ENCODE data around the gene TRAPPC4.
"Not testable (repeated sequence)": the region's sequence is repeated elsewhere in the genome, so short reads cannot be mapped to it uniquely, and the experiment has no call there.

The TRAPPC4 gene

DNA sequence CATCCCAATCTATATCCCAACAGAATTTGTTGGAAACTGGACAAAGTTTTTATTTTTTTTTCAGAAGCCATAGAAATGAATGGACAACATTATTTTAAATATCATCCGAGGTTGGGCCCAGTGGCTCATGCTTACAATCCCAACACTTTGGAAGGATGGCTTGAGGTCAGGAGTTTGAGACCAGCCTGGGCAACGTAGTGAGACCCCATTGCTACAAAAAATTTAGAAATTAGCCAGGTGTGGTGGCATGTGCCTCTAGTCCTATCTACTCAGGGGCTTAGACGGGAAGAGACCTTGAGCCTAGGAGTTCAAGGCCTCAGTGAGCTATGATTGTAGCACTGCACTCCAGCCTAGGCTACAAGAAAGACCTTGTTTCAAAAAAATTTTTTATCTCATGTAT, 16.2 kb downstream of the TRAPPC4 start:
- no peak for DNase-seq (ENCODE audit: low spot score)

DNA sequence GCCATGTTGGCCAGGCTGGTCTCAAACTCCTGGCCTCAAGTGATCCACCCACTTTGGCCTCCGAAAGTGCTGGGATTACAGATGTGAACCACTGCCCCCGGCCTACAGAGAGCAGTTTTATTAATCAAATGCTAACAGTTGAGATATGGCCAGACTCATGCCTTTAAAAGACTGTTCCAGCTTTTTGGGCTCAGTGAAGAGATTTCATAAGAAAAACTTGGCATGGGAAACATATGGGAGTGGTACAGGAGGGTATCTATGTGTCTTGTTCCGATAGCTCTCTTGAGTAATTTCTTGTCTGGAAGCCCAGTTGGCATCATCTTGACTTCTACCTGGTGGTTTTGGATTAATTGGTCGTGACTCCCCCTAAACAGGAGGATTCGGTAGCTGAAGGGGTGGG, 20.3 kb downstream of the TRAPPC4 start:
- DNase-seq (ENCODE audit: low spot score), result no peak

DNA sequence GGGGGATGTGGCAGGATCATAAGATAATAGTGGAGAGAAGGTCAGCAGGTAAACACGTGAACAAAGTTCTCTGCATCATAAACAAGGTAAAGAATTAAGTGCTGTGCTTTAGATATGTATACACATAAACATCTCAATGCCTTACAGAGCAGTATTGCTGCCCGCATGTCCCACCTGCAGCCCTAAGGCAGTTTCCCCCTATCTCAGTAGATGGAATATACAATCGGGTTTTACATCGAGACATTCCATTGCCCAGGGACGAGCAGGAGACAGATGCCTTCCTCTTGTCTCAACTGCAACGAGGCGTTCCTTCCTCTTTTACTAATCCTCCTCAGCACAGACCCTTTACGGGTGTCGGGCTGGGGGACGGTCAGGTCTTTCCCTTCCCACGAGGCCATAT, 20.9 kb downstream of the TRAPPC4 start:
- DNase-seq (ENCODE audit: low spot score), result not testable (repeated sequence)

DNA sequence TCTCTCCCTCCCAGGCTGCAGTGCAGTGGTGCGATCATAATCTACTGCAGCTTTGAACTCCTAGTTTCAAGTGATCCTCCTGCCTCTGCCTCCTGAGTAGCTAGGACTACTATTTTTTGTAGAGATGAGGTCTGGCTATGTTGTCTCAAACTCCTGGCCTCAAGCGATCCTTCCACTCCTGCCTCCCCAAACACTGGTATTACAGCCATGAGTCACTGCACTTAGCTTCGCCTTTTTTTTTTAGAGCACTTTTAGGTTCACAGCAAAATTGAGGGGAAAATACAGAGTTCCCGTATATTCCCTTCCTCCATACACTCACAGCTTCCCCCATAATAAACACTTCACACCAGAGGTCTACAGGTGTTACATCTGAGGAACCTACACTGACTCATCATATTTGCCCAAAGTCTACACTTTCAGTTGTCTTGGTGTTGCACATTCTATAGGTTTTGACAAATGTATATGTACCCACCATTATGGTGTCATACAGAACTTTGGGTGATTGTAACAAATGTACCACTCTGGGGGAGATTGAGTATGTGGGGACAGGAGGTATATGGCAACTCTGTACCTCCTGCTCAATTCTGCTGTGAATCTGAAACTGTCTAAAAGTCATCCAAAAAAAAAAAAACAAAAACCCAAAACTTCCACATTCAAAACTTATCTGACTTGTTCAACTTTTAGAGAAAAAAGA, 23.4 kb downstream of the TRAPPC4 start:
- no peak for DNase-seq (ENCODE audit: low spot score)

DNA sequence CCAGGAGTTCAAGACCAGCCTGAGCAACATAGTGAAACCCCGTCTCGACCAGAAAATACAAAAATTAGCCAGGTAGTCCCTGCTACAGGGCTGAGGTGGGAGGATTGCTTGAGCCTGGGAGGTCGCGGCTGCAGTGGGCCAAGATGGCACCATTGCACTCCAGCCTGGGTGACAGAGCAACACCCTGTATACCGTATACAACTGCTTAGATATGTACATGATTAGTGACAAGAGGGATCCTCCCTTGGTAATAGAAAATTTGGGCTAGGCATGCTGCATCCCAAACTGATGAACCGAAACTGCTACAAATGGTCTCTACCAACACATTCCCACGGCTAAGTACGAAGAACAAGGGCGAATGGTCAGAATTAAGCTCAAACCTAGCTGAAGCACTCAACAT, 24.4 kb downstream of the TRAPPC4 start:
- no peak for DNase-seq (ENCODE audit: low spot score)

DNA sequence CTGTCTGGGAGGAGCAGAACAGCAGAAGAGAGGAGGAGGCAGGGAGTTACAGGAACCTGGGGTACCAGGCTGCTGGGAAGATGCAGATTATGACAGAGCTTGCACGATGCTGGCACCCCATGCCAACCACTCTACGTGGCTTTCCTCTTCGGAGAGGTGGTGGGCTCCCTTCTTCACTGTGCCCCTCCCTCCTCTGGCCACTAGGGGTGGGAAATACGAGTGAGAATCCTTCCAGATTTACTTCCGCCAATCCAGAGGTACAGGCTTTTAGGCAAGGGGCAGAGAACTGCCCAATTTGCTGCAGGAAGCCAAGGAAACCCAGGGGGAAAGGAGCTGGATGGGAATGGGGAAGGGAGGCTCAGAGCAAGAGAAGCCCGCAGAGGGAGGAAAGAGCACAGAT, 26.1 kb downstream of the TRAPPC4 start:
- no peak for DNase-seq (ENCODE audit: low spot score)

DNA sequence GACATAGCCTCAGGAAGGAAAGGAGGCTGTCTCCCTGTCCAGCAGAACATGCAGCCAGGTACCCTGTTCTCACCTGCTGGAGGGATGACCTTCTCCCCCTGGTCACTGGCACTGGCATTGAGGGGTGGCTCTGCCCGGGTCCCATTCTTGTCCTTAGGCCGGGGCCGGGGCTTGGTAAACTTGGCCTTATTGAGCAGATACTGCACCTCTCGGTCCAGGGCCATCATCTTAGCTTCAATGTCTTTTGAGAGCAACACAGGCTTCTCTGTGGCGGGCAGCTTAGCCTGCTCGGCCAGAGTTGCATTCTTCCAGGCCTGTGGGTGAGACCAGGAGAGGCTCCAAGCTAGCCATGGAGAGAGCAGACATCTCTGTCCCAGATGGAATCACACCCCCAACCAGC, 27.9 kb downstream of the TRAPPC4 start:
- no peak for DNase-seq (ENCODE audit: low spot score)

DNA sequence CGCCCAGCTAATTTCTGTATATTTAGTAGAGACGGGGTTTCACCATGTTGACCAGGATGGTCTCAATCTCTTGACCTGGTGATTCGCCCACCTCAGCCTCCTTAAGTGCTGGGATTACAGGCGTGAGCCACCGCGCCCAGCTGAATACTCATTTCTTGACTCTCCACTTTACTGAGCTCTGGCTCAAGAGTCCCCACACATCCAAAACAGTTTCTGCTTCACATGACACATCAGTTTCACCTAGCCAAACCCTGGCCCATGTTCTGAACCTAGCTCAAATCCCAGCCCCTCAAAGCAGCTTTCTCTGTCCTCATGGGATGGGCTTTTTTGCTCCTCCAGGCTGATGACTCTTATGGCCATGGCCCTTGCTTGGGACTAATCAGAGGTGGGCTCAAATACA, 28.6 kb downstream of the TRAPPC4 start:
- no peak for DNase-seq (ENCODE audit: low spot score)

DNA sequence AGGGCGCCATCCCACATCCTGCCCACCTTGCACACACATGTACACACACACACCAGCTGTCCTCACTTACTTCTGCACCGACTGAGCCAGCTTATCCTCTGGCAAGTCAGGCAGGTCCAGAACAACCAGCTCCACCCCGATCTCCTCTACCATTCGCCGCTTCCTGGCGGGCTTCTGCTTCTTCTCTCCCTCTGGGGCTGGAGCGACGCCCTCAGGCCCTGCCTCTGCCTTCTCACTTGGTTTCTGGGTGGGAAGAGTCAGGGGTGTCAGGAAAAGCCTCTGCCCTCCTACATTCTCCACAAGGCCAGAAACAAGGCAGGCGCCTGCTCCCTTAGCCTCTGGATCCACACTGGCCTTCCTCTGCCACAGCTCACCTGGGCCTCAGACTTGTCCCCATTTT, 30.1 kb downstream of the TRAPPC4 start:
- no peak for DNase-seq (ENCODE audit: low spot score)

DNA sequence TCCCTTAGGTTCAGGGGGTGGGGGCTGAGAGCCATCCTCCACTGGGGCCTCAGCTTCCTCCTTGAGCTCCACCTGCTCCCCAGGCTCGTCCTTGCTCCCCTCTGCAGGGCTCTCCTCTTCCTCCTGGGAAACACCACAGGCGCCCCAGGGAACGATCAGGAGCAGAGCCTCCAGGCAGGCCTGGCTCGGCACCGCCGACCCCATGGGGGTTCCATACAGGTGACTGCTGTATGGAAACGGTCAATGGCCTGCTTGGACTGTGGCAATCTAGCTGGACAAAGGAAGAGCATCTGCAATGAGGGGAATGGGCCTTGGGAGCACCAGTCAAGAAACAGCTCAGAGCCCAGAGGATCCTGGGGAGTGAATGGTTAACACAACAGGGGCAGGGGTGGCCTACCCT, 30.5 kb downstream of the TRAPPC4 start:
- DNase-seq (ENCODE audit: low spot score), result no peak

DNA sequence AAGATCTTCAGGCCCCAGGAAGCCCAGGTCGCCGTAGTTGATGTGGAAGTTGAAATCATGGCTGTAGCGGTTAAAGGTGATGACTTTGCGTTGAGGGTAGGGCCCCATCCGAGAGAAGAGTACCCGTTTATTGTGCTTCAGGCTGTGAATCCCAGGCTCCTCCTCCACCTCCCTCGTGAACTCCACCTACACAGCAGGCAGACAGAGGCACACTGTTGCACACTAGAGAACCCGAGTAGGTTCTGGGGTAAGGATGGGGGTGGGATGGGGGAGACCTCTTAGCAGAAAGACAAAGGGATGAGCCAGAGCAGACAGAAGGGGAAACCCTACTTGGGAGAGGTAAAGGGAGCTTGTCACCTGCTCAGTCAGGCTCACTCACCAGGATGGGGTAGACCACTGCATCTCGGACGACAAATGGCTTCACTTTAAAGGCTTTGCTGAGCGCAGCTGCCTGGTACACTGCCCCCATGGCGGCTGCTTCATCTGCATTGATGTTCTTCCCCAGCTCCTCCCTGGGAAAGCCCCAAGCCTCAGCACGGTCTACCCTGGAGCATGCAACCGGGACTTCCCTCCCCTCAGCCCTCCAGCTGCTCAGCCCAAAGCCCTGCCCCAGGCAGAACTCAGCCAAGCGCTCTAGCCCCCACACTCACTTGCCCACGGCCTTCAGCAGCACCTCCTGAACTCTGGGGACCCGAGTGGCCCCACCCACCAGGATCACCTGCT, 33.0 kb downstream of the TRAPPC4 start:
- no peak for DNase-seq (ENCODE audit: low spot score)

DNA sequence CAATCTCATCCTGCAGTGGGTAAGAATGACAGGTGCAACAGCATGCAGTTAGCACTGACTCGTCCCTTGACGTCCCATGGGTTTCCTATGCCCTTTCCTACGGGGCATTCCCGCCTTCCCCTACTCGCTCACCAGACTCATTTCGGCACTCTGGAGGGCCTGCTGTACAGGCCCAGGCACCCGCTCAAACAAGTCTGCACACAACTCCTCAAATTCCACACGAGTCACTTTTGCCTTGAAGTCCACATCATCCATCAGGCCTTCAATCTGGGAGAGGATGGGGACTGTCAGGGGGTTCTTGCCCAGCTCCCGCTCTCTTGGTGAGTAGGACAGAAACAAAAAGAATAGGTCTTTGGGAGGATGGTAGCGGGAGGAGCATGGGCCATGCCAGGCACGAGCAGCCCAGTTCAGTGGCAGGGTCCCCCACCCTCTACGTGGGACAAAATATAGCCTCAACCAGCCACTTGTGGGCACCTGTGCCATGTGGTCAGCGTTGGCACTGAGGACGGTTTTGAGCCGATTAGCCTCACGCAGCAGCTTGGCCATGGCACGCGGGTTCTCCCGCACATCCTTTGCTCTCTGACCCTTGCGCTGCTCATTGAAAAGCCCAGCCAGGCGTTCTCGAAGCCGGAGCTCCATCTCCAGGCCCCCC, 33.7 kb downstream of the TRAPPC4 start:
- no peak for DNase-seq (ENCODE audit: low spot score)

DNA sequence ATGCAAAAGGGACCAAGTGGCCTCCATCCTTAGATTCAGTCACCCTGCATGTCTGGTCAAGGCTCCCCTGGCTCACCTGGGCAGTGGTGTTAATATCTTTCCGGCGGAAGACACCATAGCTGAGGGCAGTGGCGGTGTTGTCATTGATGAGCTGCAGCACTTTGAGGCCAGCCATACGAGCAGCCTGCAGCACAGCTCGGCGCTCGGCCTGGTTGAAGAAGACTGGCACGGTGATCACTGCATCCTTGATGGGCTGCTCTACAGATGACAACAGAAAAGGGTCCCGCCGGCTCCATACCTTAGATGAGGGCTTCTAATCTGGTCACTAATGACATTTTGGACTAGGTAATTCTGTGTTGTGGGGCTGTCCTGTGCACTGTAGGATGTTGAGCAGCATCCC, 35.9 kb downstream of the TRAPPC4 start:
- DNase-seq (ENCODE audit: low spot score), result no peak

DNA sequence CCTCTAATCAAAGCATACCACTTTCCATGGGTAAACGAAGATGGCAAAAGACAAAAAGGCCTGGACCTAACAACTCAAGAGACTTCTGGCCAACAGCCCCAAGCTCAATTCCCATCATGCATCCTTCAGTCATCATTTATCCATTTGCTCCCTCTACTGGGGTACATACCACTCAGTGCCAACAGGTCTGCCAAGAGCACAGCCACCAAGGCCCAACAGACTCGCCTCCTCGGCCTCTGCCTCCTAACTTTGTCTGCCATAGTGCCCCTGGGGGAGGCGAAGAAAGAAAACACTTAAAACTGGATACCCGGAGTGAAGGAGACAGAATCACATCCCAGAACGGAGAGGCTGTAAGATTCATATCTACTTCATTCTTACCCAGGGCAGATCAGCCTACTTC, 37.3 kb downstream of the TRAPPC4 start:
- peak; percentile 57 for DNase-seq (ENCODE audit: low spot score)

DNA sequence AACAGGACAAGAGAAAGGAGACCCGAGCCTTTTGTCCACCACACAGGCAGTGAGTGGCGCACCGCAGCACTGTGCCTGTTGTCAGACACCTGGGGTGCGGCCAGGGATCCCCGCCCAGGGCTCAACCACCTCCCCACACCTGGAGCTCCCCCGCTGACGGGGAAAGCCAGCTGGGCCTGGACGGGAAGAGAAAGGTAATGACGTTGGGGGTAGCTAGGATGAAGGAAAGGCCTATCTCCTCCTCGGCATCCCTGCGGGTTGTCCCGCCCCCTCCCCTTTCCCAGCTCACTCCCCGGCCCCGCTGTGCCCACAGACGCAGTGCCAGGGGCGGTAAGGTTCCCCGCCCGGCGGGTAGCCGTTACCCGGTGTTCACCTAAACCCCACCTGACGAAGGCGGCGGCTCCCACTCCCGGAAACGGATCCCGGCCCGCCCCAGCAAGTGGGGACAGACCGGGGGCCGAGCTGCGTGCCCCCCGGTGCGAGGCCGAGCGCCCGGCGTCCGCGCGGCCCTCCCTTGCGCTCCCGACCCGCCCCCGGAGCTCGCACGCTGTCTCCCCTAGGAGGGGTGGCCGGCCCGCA, 37.9 kb downstream of the TRAPPC4 start:
- no peak for DNase-seq (ENCODE audit: low spot score)

DNA sequence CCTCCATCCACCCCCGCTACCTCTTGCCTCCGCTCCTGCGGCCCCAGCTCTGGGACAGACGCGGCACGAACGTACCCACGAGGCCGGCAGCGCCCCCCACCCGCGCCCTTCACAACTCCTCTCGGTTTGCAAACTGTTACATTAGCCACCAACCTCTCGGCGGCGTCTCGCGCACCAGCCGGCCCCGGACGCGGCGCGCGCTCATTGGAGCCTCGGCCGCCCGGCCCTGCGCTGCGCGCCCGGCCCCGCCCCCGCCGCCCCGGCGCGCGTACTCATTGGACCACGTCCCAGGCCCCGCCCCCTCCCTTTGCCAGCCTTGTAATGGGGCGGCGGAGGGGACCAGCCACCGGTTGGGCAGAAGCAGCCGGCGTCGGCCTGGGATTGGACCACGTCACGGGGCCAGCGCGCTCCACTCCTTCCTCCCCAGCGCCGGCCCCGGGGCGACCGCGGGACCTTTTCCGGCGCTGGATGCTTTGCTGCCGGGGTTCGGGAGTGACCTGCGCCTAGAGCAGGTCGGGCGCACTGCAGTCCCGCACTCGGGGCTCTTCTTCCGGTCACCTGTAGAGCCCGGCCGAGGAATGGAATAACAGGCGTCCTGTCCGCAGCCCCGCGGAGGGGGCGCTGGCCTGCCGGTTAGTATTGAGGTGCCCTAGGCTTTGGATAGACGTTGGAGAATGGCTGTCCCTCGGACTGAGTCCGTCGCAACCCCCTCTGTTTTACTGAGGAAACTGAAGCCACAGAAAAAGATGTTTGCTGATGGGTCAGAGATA, 38.6 kb downstream of the TRAPPC4 start, which contains the start of gene HYOU1:
Gene HYOU1, minus strand, starts transcription at position 206 of the 770 bp plus-strand sequence. CDS start 1,045 bp downstream, outside the sequence.
- DNase-seq (ENCODE audit: low spot score), result peak; percentile 97

DNA sequence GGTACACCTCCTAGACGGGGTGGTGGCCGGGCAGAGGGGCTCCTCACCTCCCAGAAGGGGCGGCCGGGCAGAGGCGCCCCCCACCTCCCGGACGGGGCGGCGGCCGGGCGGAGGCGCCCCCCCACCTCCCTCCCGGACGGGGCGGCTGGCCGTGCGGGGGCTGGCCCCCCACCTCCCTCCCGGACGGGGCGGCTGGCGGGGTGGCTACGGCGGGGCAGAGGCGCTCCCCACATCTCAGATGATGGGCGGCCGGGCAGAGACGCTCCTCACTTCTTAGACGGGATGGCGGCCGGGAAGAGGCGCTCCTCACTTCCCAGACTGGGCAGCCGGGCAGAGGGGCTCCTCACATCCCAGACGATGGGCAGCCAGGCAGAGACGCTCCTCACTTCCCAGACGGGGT, 40.6 kb downstream of the TRAPPC4 start:
- DNase-seq (ENCODE audit: low spot score), result not testable (repeated sequence)

DNA sequence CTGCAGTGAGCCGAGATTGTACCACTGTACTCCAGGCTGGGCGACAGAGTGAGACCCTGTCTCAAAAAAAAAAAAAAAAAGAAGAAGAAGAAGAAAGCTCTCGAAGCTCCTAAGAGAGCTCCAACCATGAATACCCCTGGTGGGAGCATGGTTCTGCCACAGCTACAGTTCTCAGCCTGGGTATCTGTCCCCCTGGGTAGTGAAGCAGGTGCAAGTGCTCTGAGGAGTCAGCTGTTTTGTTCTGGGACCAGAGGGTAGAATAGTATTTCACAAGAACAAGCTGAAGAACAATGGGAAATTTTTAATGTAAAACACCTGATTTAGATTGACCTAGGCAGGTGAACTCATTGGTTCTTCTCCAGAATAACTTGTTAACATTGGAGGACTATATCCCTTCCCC, 42.7 kb downstream of the TRAPPC4 start:
- no peak for DNase-seq (ENCODE audit: low spot score)

DNA sequence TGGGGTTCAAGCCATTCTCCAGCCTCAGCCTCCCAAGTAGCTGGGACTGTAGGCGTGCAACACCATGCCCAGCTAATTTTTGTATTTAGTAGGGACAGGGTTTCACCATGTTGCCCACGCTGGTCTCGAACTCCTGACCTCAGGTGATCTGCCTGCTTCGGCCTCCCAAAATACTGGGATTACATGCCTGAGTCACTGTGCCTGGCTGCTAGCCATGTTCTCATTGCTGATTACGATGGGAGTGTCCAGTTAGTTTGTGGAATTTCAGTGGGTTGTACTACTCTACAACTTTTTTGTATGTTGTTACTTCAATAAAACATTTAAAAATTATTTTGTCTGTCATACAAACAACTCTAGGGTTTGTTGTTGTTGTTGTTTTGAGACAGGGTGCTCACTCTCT, 44.2 kb downstream of the TRAPPC4 start:
- DNase-seq (ENCODE audit: low spot score), result no peak

DNA sequence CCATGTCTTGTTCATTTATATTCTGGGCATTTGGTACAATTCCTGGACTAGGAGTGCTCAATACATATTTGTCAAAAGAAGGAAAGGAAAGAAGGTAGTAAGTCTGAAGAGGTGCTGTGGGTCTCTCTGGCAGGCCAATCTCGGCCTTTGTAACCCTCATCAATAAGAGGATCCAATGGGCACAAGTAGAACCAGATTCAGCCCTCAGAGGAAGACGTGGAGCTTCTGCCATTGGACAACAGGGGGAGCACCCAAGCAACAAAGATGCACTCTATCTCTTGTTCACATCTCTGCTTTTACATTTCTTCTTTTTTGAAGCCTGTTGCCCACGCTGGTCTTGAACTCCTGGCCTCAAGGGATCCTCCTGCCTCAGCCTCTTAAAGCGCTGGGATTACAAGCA, 46.8 kb downstream of the TRAPPC4 start:
- peak; percentile 50 for DNase-seq (ENCODE audit: low spot score)

DNA sequence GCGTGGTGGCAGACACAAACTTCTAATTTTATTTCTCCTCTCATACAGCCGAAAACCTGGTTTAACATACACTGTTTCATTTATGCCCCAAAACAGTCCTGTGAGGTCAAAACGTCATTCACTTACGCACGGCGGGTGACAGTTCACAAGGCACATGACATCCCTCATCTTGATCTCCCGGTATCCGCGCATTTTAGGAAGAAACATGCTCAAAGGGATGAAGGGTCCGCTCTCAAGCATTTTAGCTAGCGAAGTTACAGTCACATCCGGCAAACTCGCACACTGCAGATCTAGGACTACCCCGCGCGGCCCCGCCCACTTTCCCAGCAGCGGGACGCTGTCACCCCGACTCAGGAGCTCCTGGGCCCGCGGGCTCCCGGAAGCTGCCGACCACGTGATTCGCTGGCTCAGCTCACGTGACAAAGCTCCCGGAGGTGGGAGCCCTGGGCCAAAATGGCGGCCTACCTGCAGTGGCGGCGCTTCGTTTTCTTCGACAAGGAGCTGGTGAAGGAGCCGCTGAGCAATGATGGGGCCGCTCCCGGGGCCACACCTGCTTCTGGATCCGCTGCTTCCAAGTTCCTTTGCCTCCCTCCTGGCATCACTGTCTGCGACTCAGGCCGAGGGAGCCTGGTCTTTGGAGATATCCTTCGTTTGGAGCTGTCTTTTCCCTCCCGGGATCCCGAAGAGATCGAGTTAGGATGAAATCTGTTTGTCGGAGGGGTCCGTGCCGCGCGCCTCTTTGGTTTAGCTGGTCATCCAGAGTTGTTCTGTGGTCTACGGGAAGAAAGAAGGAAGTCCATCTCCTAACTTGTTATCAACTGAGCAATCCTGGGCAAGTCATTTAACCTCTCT, 49.0 kb downstream of the TRAPPC4 start, which contains the start of gene VPS11:
Gene VPS11, plus strand, starts transcription at position 448 of the 852 bp plus-strand sequence. Its CDS starts 6 bp downstream, at position 454.
- DNase-seq (ENCODE audit: low spot score), result peak; percentile 98
